ENCODE results near the gene ANAPC10. TPM values are rescaled to one million over a fixed set of nuclear protein-coding genes. Genes with fewer than 3 reads are reported as not detected.
"Not testable (repeated sequence)": the region's sequence is repeated elsewhere in the genome, so short reads cannot be mapped to it uniquely, and the experiment has no call there.

ANAPC10 gene
- total RNA-seq: 10 to 100 TPM; 11.7 to 75.9 (median 18.9) TPM

GRCh38 chr4:145097821-145098674, at the start of gene ANAPC10, which contains the start of gene ABCE1:
Gene ANAPC10 (minus strand): TSS chr4:145098196. CDS start chr4:145096099, 2,097 bp downstream.
Gene ABCE1 (plus strand): TSS chr4:145098311. CDS start chr4:145104413, 6,102 bp downstream.
- peak within 1 kb of the TSS; percentile 80 to 91 (median 86) for H3K27ac ChIP-seq
- TF ChIP-seq CTCF (IDR thresholded peaks at IDR 0.05) (peak in 1 of 6 experiments; percentile 9), POLR2A (IDR thresholded peaks at IDR 0.05) (peak; percentile 28 to 37)
- H3K4me1 ChIP-seq: peaks cover 0 to 26% (median 7%) of the 10 kb centered on the region in 4 donors
- H3K9me3 ChIP-seq: peaks cover 0 to 7% (median 0%) of the 10 kb centered on the region in 4 donors
- H3K36me3 ChIP-seq: peaks cover 0 to 29% (median 2%) of the 10 kb centered on the region in 3 donors
- H3K27me3 ChIP-seq: no peaks in the 10 kb centered on the region
- peak within 1 kb of the TSS; percentile 58 to 92 (median 68) for H3K4me3 ChIP-seq
- DNase-seq: peak; percentile 92 to 98 (median 95)

GRCh38 chr4:145136219-145136618, 38.2 kb upstream of the ANAPC10 start:
- H3K27ac ChIP-seq, DNase-seq, H3K27me3 ChIP-seq, H3K4me3 ChIP-seq, H3K4me1 ChIP-seq, H3K9me3 ChIP-seq: not testable (repeated sequence)
- H3K36me3 ChIP-seq: peaks cover 0 to 40% (median 3%) of the 10 kb centered on the region in 3 donors

- Histone ChIP-seq H3K4me1 (no peaks in the 10 kb centered on the region), H3K36me3 (peaks cover 0 to 23% (median 0%) of the 10 kb centered on the region in 3 donors), H3K27ac (no peak overlapping the region), H3K4me3 (no peak overlapping the region), H3K27me3 (no peaks in the 10 kb centered on the region), H3K9me3 (no peaks in the 10 kb centered on the region)
- no peak for DNase-seq
- TF ChIP-seq CTCF (IDR thresholded peaks at IDR 0.05) (no peak), POLR2A (IDR thresholded peaks at IDR 0.05) (no peak)
These were observed 34.6 kb upstream of the ANAPC10 start for GRCh38 chr4:145132511-145133098.

- DNase-seq: no peak
- Histone ChIP-seq H3K36me3 (peaks cover 0 to 24% (median 0%) of the 10 kb centered on the region in 3 donors), H3K9me3 (no peaks in the 10 kb centered on the region), H3K27me3 (no peaks in the 10 kb centered on the region), H3K4me3 (no peak overlapping the region), H3K27ac (no peak overlapping the region), H3K4me1 (no peaks in the 10 kb centered on the region)
- TF ChIP-seq CTCF (IDR thresholded peaks at IDR 0.05): no peak
- no peak for TF ChIP-seq POLR2A (IDR thresholded peaks at IDR 0.05)
These were observed 33.9 kb upstream of the ANAPC10 start for GRCh38 chr4:145131848-145132247.

- peaks cover 0 to 29% (median 0%) of the 10 kb centered on the region in 3 donors for H3K36me3 ChIP-seq
- H3K4me3 ChIP-seq: no peak overlapping the region
- DNase-seq: no peak
- H3K4me1 ChIP-seq: no peaks in the 10 kb centered on the region
- TF ChIP-seq POLR2A (IDR thresholded peaks at IDR 0.05) (no peak), CTCF (IDR thresholded peaks at IDR 0.05) (no peak)
- H3K9me3 ChIP-seq: no peaks in the 10 kb centered on the region
- H3K27ac ChIP-seq: no peak overlapping the region
- H3K27me3 ChIP-seq: no peaks in the 10 kb centered on the region
These were observed 32.9 kb upstream of the ANAPC10 start for GRCh38 chr4:145130788-145131399.
